Measurements from ENCODE around the gene SAP25.

DNA sequence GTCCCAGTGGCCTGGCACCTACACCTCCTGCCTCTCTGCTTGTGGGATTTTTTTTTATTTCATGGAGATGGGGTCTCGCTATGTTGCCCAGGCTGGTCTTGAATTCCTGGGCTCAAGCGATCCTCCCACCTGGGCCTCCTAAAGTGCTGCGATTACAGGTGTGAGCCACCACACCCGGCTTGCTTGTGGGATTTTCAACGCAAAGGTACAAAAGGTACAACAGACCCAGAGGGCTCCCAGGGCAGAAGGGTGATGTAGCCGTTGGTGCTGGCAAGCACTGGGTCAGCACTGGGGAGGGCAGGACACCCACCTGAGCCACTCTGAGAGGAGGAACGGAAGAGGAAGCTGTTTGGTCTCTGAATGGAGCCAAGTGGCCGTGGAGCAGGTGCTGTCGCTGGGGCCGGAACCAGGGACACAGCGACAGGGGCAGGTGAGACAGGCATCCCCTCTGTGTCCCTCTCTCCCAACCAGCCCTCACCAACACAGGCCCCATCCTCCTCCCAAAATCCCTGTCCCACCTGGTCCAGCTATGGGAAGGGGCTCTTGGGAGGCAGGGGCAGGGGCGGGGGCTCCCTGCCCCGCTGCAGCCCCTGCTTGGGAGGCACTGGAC lies 2.8 kb upstream of the SAP25 start:
- TF ChIP-seq, protein P1, sequence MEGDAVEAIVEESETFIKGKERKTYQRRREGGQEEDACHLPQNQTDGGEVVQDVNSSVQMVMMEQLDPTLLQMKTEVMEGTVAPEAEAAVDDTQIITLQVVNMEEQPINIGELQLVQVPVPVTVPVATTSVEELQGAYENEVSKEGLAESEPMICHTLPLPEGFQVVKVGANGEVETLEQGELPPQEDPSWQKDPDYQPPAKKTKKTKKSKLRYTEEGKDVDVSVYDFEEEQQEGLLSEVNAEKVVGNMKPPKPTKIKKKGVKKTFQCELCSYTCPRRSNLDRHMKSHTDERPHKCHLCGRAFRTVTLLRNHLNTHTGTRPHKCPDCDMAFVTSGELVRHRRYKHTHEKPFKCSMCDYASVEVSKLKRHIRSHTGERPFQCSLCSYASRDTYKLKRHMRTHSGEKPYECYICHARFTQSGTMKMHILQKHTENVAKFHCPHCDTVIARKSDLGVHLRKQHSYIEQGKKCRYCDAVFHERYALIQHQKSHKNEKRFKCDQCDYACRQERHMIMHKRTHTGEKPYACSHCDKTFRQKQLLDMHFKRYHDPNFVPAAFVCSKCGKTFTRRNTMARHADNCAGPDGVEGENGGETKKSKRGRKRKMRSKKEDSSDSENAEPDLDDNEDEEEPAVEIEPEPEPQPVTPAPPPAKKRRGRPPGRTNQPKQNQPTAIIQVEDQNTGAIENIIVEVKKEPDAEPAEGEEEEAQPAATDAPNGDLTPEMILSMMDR (conservative IDR thresholded peaks at IDR 0.05; ENCODE audit: low read depth, low read length): no peak
- TF ChIP-seq RFX5 (IDR thresholded peaks at IDR 0.05; ENCODE audit: low read depth, low read length) (no peak), NFE2L2 (IDR thresholded peaks at IDR 0.05; ENCODE audit: low read depth, low read length) (no peak), SMC3 (IDR thresholded peaks at IDR 0.05; ENCODE audit: low read depth, low read length) (no peak)
